Measurements from ENCODE around the gene IRF4.

IRF4 gene

DNA sequence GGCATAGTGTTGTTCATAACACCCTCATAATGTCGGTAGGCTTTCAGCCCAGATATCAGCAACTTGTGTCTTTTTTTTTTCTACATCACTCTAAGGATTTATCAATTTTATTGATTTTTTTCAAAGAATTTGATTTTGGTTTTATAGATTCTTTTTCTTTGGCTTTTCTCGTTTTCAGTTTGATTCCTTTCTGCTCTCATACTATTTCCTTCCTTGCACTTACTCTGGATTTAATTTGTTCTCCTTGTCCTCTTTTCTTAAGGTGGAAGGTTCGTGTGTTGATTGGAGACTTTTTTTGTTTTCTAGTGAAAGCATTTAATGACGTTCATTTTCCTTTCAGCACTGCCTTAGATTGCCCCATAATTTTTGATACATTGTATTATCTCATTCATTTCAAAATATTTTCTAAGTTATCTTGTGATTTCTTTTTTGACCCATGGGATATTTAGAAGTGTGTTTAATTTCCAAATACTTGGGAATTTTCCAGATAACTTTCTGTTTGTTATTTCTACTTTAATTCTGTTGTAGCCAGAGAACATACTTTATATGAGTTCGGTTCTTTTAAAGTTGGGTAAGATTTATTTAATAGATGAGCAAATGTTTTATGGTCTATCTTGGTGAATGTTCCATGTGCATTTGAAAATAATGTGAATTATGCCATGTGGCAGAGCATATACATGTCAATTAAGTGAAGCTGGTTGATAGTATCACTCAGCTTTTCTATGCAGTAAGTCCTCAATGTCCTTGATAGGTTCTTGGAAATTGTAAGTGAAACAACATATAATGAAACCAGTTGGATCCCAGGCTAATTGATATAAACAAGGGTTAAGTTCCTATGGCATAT lies 62.8 kb downstream of the IRF4 start:
- no peak for TF ChIP-seq ZC3H10 (CRISPR knock-in tag; IDR thresholded peaks at IDR 0.05)
- no peak for TF ChIP-seq ESRRG (CRISPR knock-in tag; IDR thresholded peaks at IDR 0.05)
- no peak for TF ChIP-seq ISL1 (CRISPR knock-in tag; IDR thresholded peaks at IDR 0.05)
- TF ChIP-seq ZNF565 (CRISPR knock-in tag; conservative IDR thresholded peaks at IDR 0.05; ENCODE audit: low read depth), result no peak
- no peak for ATAC-seq

DNA sequence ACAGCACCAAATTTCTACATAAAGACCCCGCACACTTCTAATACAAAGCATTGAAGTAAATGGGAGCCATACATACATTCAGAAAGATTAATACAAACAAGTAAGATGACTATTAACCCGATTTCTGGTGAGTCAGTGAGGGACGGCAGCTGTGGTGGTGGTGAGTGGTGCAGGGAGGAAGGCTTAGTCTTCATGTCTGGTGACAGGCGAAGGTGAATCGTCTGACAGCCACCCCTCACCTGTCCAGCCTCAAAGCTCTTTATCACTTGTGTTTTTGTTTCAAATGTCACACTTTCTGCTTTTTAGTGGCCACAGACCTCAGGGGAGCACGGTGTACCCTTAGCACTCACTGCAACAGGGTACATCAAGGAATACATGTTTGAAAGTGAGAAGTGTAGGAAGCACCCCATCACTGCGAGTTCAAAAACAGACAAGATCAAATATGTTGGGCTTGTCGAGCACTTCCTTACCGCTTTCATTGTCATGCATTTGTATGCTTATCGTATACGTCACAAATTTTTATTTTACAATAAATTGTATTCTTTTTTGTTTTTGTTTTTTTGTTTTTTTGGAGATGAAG lies 63.5 kb downstream of the IRF4 start:
- ATAC-seq, result no peak
- no peak for TF ChIP-seq PPARA (CRISPR knock-in tag; IDR thresholded peaks at IDR 0.05; ENCODE audit: borderline replicate concordance)
- TF ChIP-seq ESRRG (CRISPR knock-in tag; IDR thresholded peaks at IDR 0.05), result no peak
- TF ChIP-seq, protein P1, sequence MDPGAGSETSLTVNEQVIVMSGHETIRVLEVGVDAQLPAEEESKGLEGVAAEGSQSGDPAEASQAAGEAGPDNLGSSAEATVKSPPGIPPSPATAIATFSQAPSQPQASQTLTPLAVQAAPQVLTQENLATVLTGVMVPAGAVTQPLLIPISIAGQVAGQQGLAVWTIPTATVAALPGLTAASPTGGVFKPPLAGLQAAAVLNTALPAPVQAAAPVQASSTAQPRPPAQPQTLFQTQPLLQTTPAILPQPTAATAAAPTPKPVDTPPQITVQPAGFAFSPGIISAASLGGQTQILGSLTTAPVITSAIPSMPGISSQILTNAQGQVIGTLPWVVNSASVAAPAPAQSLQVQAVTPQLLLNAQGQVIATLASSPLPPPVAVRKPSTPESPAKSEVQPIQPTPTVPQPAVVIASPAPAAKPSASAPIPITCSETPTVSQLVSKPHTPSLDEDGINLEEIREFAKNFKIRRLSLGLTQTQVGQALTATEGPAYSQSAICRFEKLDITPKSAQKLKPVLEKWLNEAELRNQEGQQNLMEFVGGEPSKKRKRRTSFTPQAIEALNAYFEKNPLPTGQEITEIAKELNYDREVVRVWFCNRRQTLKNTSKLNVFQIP (CRISPR knock-in tag; IDR thresholded peaks at IDR 0.05; ENCODE audit: borderline replicate concordance, low read depth), result no peak
- no peak for TF ChIP-seq ZNF8 (CRISPR knock-in tag; IDR thresholded peaks at IDR 0.05)
- no peak for TF ChIP-seq BACH2 (CRISPR knock-in tag; IDR thresholded peaks at IDR 0.05; ENCODE audit: borderline replicate concordance)
- no peak for TF ChIP-seq ZFP3 (CRISPR knock-in tag; IDR thresholded peaks at IDR 0.05)
- TF ChIP-seq TOX (CRISPR knock-in tag; IDR thresholded peaks at IDR 0.05; ENCODE audit: borderline replicate concordance), result no peak
- no peak for TF ChIP-seq TCF4 (CRISPR knock-in tag; IDR thresholded peaks at IDR 0.05; ENCODE audit: borderline replicate concordance)
- no peak for TF ChIP-seq SNAI2 (CRISPR knock-in tag; IDR thresholded peaks at IDR 0.05)
- TF ChIP-seq CSDC2 (CRISPR knock-in tag; IDR thresholded peaks at IDR 0.05), result no peak
- TF ChIP-seq, protein P2, sequence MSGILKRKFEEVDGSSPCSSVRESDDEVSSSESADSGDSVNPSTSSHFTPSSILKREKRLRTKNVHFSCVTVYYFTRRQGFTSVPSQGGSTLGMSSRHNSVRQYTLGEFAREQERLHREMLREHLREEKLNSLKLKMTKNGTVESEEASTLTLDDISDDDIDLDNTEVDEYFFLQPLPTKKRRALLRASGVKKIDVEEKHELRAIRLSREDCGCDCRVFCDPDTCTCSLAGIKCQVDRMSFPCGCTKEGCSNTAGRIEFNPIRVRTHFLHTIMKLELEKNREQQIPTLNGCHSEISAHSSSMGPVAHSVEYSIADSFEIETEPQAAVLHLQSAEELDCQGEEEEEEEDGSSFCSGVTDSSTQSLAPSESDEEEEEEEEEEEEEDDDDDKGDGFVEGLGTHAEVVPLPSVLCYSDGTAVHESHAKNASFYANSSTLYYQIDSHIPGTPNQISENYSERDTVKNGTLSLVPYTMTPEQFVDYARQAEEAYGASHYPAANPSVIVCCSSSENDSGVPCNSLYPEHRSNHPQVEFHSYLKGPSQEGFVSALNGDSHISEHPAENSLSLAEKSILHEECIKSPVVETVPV (CRISPR knock-in tag; IDR thresholded peaks at IDR 0.05), result no peak
- no peak for TF ChIP-seq ZC3H10 (CRISPR knock-in tag; IDR thresholded peaks at IDR 0.05)
- no peak for TF ChIP-seq ZNF565 (CRISPR knock-in tag; conservative IDR thresholded peaks at IDR 0.05; ENCODE audit: low read depth)
- no peak for TF ChIP-seq OSR1 (CRISPR knock-in tag; IDR thresholded peaks at IDR 0.05)
- no peak for TF ChIP-seq ZNF70 (CRISPR knock-in tag; IDR thresholded peaks at IDR 0.05)
- TF ChIP-seq ZFP30 (CRISPR knock-in tag; IDR thresholded peaks at IDR 0.05), result no peak
- no peak for TF ChIP-seq ARNTL (CRISPR knock-in tag; IDR thresholded peaks at IDR 0.05; ENCODE audit: borderline replicate concordance, low read depth)
- no peak for TF ChIP-seq ISL1 (CRISPR knock-in tag; IDR thresholded peaks at IDR 0.05)

DNA sequence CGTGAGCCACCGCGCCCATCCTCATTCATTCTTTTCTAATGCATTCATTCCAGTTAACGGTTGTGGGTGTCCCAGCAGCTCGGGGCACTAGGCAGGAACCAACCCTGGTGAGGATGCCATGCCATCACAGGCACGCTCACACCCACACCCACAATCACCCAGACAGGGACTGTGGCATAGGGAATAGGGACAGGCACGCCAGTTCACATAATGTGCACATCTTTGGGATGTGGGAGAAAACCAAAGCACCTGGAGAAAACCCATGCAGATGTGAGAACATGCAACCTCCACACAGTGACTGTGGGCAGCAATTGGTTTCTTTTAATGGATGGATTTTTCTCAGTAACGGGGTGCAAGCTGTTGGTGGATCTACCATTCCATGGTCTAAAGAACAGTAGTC lies 64.3 kb downstream of the IRF4 start:
- ATAC-seq, result no peak
- TF ChIP-seq TCF4 (CRISPR knock-in tag; IDR thresholded peaks at IDR 0.05; ENCODE audit: borderline replicate concordance) (no peak), BACH2 (CRISPR knock-in tag; IDR thresholded peaks at IDR 0.05; ENCODE audit: borderline replicate concordance) (no peak), ZNF70 (CRISPR knock-in tag; IDR thresholded peaks at IDR 0.05) (no peak), PPARA (CRISPR knock-in tag; IDR thresholded peaks at IDR 0.05; ENCODE audit: borderline replicate concordance) (no peak), RARB (CRISPR knock-in tag; IDR thresholded peaks at IDR 0.05) (no peak), CSDC2 (CRISPR knock-in tag; IDR thresholded peaks at IDR 0.05) (no peak), OSR1 (CRISPR knock-in tag; IDR thresholded peaks at IDR 0.05) (no peak)

DNA sequence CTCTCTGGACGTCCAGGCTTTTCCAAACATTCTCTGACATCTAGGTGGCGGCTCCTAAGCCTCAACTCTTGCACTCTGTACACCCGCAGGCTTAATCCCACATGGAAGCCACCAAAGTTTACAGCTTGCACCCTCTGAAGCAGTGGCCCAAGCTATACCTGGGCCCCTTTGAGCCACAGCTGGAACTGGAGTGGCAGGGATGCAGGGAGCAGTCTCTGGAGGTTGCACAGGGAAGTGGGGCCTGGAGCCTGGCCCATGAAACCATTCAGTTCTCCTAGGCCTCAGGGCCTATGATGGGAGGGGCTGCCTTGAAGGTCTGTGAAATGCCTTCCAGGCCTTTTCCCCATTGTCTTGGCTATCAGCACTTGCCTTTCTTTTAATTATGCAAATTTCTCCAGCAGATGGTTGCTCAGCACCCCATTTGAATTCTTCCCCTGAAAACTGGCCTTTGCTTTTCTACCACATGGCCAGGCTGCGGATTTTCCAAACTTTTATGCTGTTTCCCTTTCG lies 64.9 kb downstream of the IRF4 start:
- no peak for ATAC-seq
- no peak for TF ChIP-seq ZNF8 (CRISPR knock-in tag; IDR thresholded peaks at IDR 0.05)
- TF ChIP-seq ZFP3 (CRISPR knock-in tag; IDR thresholded peaks at IDR 0.05), result no peak
- TF ChIP-seq GLIS3 (CRISPR knock-in tag; IDR thresholded peaks at IDR 0.05), result no peak
- no peak for TF ChIP-seq ESRRG (CRISPR knock-in tag; IDR thresholded peaks at IDR 0.05)
- TF ChIP-seq ZC3H10 (CRISPR knock-in tag; IDR thresholded peaks at IDR 0.05), result no peak
- TF ChIP-seq ZNF70 (CRISPR knock-in tag; IDR thresholded peaks at IDR 0.05), result no peak
- TF ChIP-seq, protein P3, sequence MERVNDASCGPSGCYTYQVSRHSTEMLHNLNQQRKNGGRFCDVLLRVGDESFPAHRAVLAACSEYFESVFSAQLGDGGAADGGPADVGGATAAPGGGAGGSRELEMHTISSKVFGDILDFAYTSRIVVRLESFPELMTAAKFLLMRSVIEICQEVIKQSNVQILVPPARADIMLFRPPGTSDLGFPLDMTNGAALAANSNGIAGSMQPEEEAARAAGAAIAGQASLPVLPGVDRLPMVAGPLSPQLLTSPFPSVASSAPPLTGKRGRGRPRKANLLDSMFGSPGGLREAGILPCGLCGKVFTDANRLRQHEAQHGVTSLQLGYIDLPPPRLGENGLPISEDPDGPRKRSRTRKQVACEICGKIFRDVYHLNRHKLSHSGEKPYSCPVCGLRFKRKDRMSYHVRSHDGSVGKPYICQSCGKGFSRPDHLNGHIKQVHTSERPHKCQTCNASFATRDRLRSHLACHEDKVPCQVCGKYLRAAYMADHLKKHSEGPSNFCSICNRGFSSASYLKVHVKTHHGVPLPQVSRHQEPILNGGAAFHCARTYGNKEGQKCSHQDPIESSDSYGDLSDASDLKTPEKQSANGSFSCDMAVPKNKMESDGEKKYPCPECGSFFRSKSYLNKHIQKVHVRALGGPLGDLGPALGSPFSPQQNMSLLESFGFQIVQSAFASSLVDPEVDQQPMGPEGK (CRISPR knock-in tag; IDR thresholded peaks at IDR 0.05; ENCODE audit: borderline replicate concordance), result no peak
- TF ChIP-seq SNAI2 (CRISPR knock-in tag; IDR thresholded peaks at IDR 0.05), result no peak
- TF ChIP-seq, protein P2 (CRISPR knock-in tag; IDR thresholded peaks at IDR 0.05), result no peak
- TF ChIP-seq ZNF565 (CRISPR knock-in tag; conservative IDR thresholded peaks at IDR 0.05; ENCODE audit: low read depth), result no peak
- no peak for TF ChIP-seq OSR1 (CRISPR knock-in tag; IDR thresholded peaks at IDR 0.05)
- TF ChIP-seq, protein P1 (CRISPR knock-in tag; IDR thresholded peaks at IDR 0.05; ENCODE audit: borderline replicate concordance, low read depth), result no peak
- TF ChIP-seq ISL1 (CRISPR knock-in tag; IDR thresholded peaks at IDR 0.05), result no peak
- no peak for TF ChIP-seq TCF4 (CRISPR knock-in tag; IDR thresholded peaks at IDR 0.05; ENCODE audit: borderline replicate concordance)

All from SK-N-SH treated with all-trans-retinoic acid at 6 μM for 48 hours (cell line).